GM12892 (cell line): ENCODE measurements around the gene ADGRL2.

Experiments
- DNase-seq: peaks from one replicate; pipeline ENCODE4 v3.0.0; 2011; ENCODE audit not compliant: insufficient read length
- FAIRE-seq: peaks from 2 replicates; lab custom pipeline; 2011; peaks lifted over from hg19 to GRCh38; lab: Jason Lieb, UNC
- POLR2A ChIP-seq: IDR thresholded peaks from 2 replicates; pipeline ENCODE4 v1.6.1; 2011; ENCODE audit warnings: low read depth, low read length, control low read depth
- POLR2AphosphoS5 ChIP-seq: IDR thresholded peaks from 2 replicates; pipeline ENCODE4 v1.6.1; 2011; ENCODE audit warnings: low read depth, low read length, control low read depth
- TAF1 ChIP-seq: IDR thresholded peaks from 2 replicates; pipeline ENCODE4 v1.6.1; 2011; ENCODE audit warnings: low read depth, mild to moderate bottlenecking, control low read depth, low read length, borderline replicate concordance

The ADGRL2 gene

GRCh38 chr1:82030830-82031229 lies 230.1 kb downstream of the ADGRL2 start:
- FAIRE-seq (no peak), DNase-seq (no peak)
- TF ChIP-seq POLR2A (no peak), POLR2AphosphoS5 (no peak), TAF1 (no peak)

- DNase-seq (no peak), FAIRE-seq (no peak)
- TF ChIP-seq POLR2A (no peak), POLR2AphosphoS5 (no peak), TAF1 (no peak)
Measured at GRCh38 chr1:82032068-82032467, 231.3 kb downstream of the ADGRL2 start.

GRCh38 chr1:82034812-82035211 lies 234.1 kb downstream of the ADGRL2 start:
- DNase-seq (no peak), FAIRE-seq (no peak)
- TF ChIP-seq TAF1 (no peak), POLR2A (no peak), POLR2AphosphoS5 (no peak)
